ENCODE measurements around the gene ANGPTL7. TPM values are rescaled to one million over a fixed set of nuclear protein-coding genes. Genes with fewer than 3 reads are reported as not detected.

ANGPTL7 gene
- total and polyA plus RNA-seq, 2 experiments from 2014 or later: not detected

- H3K79me2 ChIP-seq (ENCODE audit: insufficient read depth): no peaks in the 10 kb centered on the region
- 82% methylated on average over 3 of the region's 3 CpGs for WGBS, 2 experiments (ENCODE audit: low coverage in 1 of 2, low lambda C conversion rate in 2 of 2, missing lambda C conversion rate in 2 of 2)
- no peak overlapping the region for H3K4me3 ChIP-seq
- no peak overlapping the region for H3K4me2 ChIP-seq (ENCODE audit: unreplicated experiment)
- no peaks in the 10 kb centered on the region for H3K9me2 ChIP-seq (ENCODE audit: insufficient read depth)
- H3K27me3 ChIP-seq (replicated peaks; ENCODE audit: insufficient read depth): no peaks in the 10 kb centered on the region
- no peaks in the 10 kb centered on the region for H3K4me1 ChIP-seq (ENCODE audit: insufficient read depth)
- no peak overlapping the region for H2AFZ ChIP-seq
- no peaks in the 10 kb centered on the region for H3K9me3 ChIP-seq (ENCODE audit: low read depth)
- TF ChIP-seq EZH2 (IDR thresholded peaks at IDR 0.05; ENCODE audit: insufficient read depth, poor library complexity, severe bottlenecking) (no peak), EZH2phosphoT487 (IDR thresholded peaks at IDR 0.05; ENCODE audit: insufficient read depth, low read depth) (no peak)
- DNase-seq: no peak
- H3K9ac ChIP-seq: no peak overlapping the region
- peaks cover 58% of the 10 kb centered on the region for H3K36me3 ChIP-seq (ENCODE audit: low read depth)
- no peaks in the 10 kb centered on the region for H3F3A ChIP-seq (ENCODE audit: insufficient read depth)
- in situ Hi-C loops (cut with MboI): no loop called here
- H3K27ac ChIP-seq: no peak overlapping the region
- H4K20me1 ChIP-seq (ENCODE audit: insufficient read depth): no peaks in the 10 kb centered on the region
These were observed 25.7 kb downstream of the ANGPTL7 start for GRCh38 chr1:11214698-11215380.

GRCh38 chr1:11215381-11216005 lies 26.3 kb downstream of the ANGPTL7 start:
- TF ChIP-seq EZH2 (IDR thresholded peaks at IDR 0.05; ENCODE audit: insufficient read depth, poor library complexity, severe bottlenecking): no peak
- TF ChIP-seq EZH2phosphoT487 (IDR thresholded peaks at IDR 0.05; ENCODE audit: insufficient read depth, low read depth): no peak
- Histone ChIP-seq H3K27me3 (replicated peaks; ENCODE audit: insufficient read depth) (no peaks in the 10 kb centered on the region), H3K79me2 (ENCODE audit: insufficient read depth) (no peaks in the 10 kb centered on the region), H3K9me2 (ENCODE audit: insufficient read depth) (no peaks in the 10 kb centered on the region), H3K9ac (no peak overlapping the region), H3K4me1 (ENCODE audit: insufficient read depth) (no peaks in the 10 kb centered on the region), H4K20me1 (ENCODE audit: insufficient read depth) (no peaks in the 10 kb centered on the region), H3K9me3 (ENCODE audit: low read depth) (no peaks in the 10 kb centered on the region), H3K4me2 (ENCODE audit: unreplicated experiment) (no peak overlapping the region), H2AFZ (no peak overlapping the region), H3F3A (ENCODE audit: insufficient read depth) (no peaks in the 10 kb centered on the region), H3K36me3 (ENCODE audit: low read depth) (peaks cover 58% of the 10 kb centered on the region), H3K27ac (no peak overlapping the region), H3K4me3 (no peak overlapping the region)
- DNase-seq: no peak
- WGBS, 2 experiments (ENCODE audit: low coverage in 1 of 2, low lambda C conversion rate in 2 of 2, missing lambda C conversion rate in 2 of 2): 94 to 99% methylated on average over 2 of the region's 2 CpGs
- in situ Hi-C loops (cut with MboI): no loop called here

- in situ Hi-C loops (cut with MboI): no loop called here
- no peaks in the 10 kb centered on the region for H3K4me1 ChIP-seq (ENCODE audit: insufficient read depth)
- H2AFZ ChIP-seq: no peak overlapping the region
- no peaks in the 10 kb centered on the region for H3F3A ChIP-seq (ENCODE audit: insufficient read depth)
- no peak overlapping the region for H3K27ac ChIP-seq
- no peaks in the 10 kb centered on the region for H3K27me3 ChIP-seq (replicated peaks; ENCODE audit: insufficient read depth)
- no peak overlapping the region for H3K4me3 ChIP-seq
- no peak overlapping the region for H3K9ac ChIP-seq
- H3K4me2 ChIP-seq (ENCODE audit: unreplicated experiment): no peak overlapping the region
- DNase-seq: no peak
- no peaks in the 10 kb centered on the region for H4K20me1 ChIP-seq (ENCODE audit: insufficient read depth)
- 94 to 100% methylated on average over 1 of the region's 1 CpG for WGBS, 2 experiments (ENCODE audit: low coverage in 1 of 2, low lambda C conversion rate in 2 of 2, missing lambda C conversion rate in 2 of 2)
- H3K36me3 ChIP-seq (ENCODE audit: low read depth): peaks cover 58% of the 10 kb centered on the region
- no peak for TF ChIP-seq EZH2phosphoT487 (IDR thresholded peaks at IDR 0.05; ENCODE audit: insufficient read depth, low read depth)
- TF ChIP-seq EZH2 (IDR thresholded peaks at IDR 0.05; ENCODE audit: insufficient read depth, poor library complexity, severe bottlenecking): no peak
- H3K9me3 ChIP-seq (ENCODE audit: low read depth): no peaks in the 10 kb centered on the region
- no peaks in the 10 kb centered on the region for H3K9me2 ChIP-seq (ENCODE audit: insufficient read depth)
- no peaks in the 10 kb centered on the region for H3K79me2 ChIP-seq (ENCODE audit: insufficient read depth)
These were observed 26.9 kb downstream of the ANGPTL7 start for GRCh38 chr1:11216074-11216473.

- Histone ChIP-seq H3K9ac (no peak overlapping the region), H3K79me2 (ENCODE audit: insufficient read depth) (no peaks in the 10 kb centered on the region; the same call in 1 of the 2 replicates), H3K27ac (no peak overlapping the region), H3K4me1 (ENCODE audit: insufficient read depth) (no peaks in the 10 kb centered on the region), H3K9me3 (ENCODE audit: low read depth) (no peaks in the 10 kb centered on the region), H3K4me3 (no peak overlapping the region), H3F3A (ENCODE audit: insufficient read depth) (no peaks in the 10 kb centered on the region), H3K36me3 (ENCODE audit: low read depth) (peaks cover 40% of the 10 kb centered on the region), H3K4me2 (ENCODE audit: unreplicated experiment) (no peak overlapping the region), H3K27me3 (replicated peaks; ENCODE audit: insufficient read depth) (no peaks in the 10 kb centered on the region), H2AFZ (no peak overlapping the region), H4K20me1 (ENCODE audit: insufficient read depth) (no peaks in the 10 kb centered on the region), H3K9me2 (ENCODE audit: insufficient read depth) (no peaks in the 10 kb centered on the region)
- in situ Hi-C loops (cut with MboI): no loop called here
- TF ChIP-seq EZH2phosphoT487 (IDR thresholded peaks at IDR 0.05; ENCODE audit: insufficient read depth, low read depth): no peak
- no peak for TF ChIP-seq EZH2 (IDR thresholded peaks at IDR 0.05; ENCODE audit: insufficient read depth, poor library complexity, severe bottlenecking)
- DNase-seq: no peak
- WGBS, 2 experiments (ENCODE audit: low coverage in 1 of 2, low lambda C conversion rate in 2 of 2, missing lambda C conversion rate in 2 of 2): 97% methylated on average over 10 of the region's 10 CpGs
These were observed 38.2 kb downstream of the ANGPTL7 start for GRCh38 chr1:11227106-11228077.
